Testis (tissue), 3 donors: Measurements from ENCODE around the gene THSD4. TPM values are rescaled to one million over a fixed set of nuclear protein-coding genes. Genes with fewer than 3 reads are reported as not detected.

Experiments
- DNase-seq: peaks from one replicate; pipeline ENCODE4 v3.0.0-alpha.2; 2019
- H3K27ac ChIP-seq, 2 donors: fragments of 200-600 bp; sonication (generic); one replicate each; pipeline ENCODE4 v1.5.1; 2019
- H3K27me3 ChIP-seq: fragments of 200-600 bp; sonication (generic); one replicate; pipeline ENCODE4 v1.5.1; 2019
- H3K36me3 ChIP-seq: fragments of 200-600 bp; sonication (generic); one replicate; pipeline ENCODE4 v1.5.1; 2017; ENCODE audit warnings: low read depth; ENCODE audit errors: missing control alignments
- H3K4me1 ChIP-seq: fragments of 200-600 bp; sonication (generic); one replicate; pipeline ENCODE4 v1.5.1; 2019
- H3K4me3 ChIP-seq, 2 donors: fragments of 200-600 bp; sonication (generic); one replicate each; pipeline ENCODE4 v1.5.1; 2017 to 2019
- H3K9me3 ChIP-seq: fragments of 200-600 bp; sonication (generic); one replicate; pipeline ENCODE4 v1.5.1; 2017
- CTCF ChIP-seq, 3 experiments: fragments of 450-650 bp in 2 of 3; fragments of 200-600 bp in 1 of 3; sonication (generic) in 1 of 3; IDR thresholded peaks; one replicate each; pipeline ENCODE4 v1.5.1; 2016 to 2019; ENCODE audit warnings: antibody characterized with exemption in 3 of 3, mild to moderate bottlenecking in 2 of 3, moderate library complexity in 1 of 3
- POLR2A ChIP-seq: fragments of 450-650 bp; IDR thresholded peaks from one replicate; pipeline ENCODE4 v1.6.1; 2017; ENCODE audit warnings: antibody characterized with exemption, mild to moderate bottlenecking, moderate library complexity
- WGBS, 2 donors: methylation state at CpG; one replicate each; pipeline ENCODE4 v1.1.5; 2018; 5-methylcytosine and 5-hydroxymethylcytosine counted together
- intact Hi-C: fragments of 100-400 bp; cut with DNase I; formaldehyde crosslinking; loops from one replicate; pipeline ENCODE4 v1.15.1; 2023; ENCODE audit warnings: low total_unique reads
- polyA plus RNA-seq: library from polyadenylated mRNA; stranded (reverse); fragments of 350-450 nt; fragmentation: Illumina TruSeq; extraction: RNeasy Lipid Tissue Mini Kit (QIAGEN cat#74804); gene quantifications from one replicate; pipeline ENCODE4 v1.2.3, GENCODE V29; 2014; ENCODE audit warnings: low read depth, low replicate concordance; ENCODE audit not compliant: insufficient read depth
- total RNA-seq, 2 donors: library from RNA; depleted of rRNA; stranded (reverse); fragments of >200 nt; gene quantifications; one replicate each; pipeline ENCODE4 v1.2.3, GENCODE V29; 2016

THSD4 gene
- total and polyA plus RNA-seq, 3 donors from 2014 or later: 14.3 to 21.5 (median 18.2) TPM

- Histone ChIP-seq H3K27ac (no peak overlapping the region), H3K9me3 (no peaks in the 10 kb centered on the region), H3K4me1 (peaks cover 3% of the 10 kb centered on the region), H3K4me3 (no peak overlapping the region), H3K36me3 (no peaks in the 10 kb centered on the region), H3K27me3 (no peaks in the 10 kb centered on the region)
- no peak for DNase-seq
- 83 to 100% methylated on average over 1 of the region's 1 CpG for WGBS, 2 donors
- TF ChIP-seq POLR2A (no peak), CTCF (IDR thresholded peaks at IDR 0.05) (no peak)
- intact Hi-C loops: no loop called here
These were observed 16.4 kb upstream of the THSD4 start for GRCh38 chr15:71098920-71099319.

- WGBS, 2 donors: 81 to 86% methylated on average over 2 of the region's 2 CpGs
- no peak overlapping the region for H3K4me3 ChIP-seq
- no peaks in the 10 kb centered on the region for H3K4me1 ChIP-seq
- no peaks in the 10 kb centered on the region for H3K9me3 ChIP-seq
- no peaks in the 10 kb centered on the region for H3K36me3 ChIP-seq
- DNase-seq: no peak
- no peak overlapping the region for H3K27ac ChIP-seq
- H3K27me3 ChIP-seq: no peaks in the 10 kb centered on the region
- intact Hi-C loops: no loop called here
- TF ChIP-seq CTCF (IDR thresholded peaks at IDR 0.05) (peak in 1 of 3 experiments; percentile 21), POLR2A (no peak)
These were observed 12.1 kb upstream of the THSD4 start for GRCh38 chr15:71103102-71103676.

GRCh38 chr15:71104636-71105035, 10.6 kb upstream of the THSD4 start:
- intact Hi-C loops: no loop called here
- Histone ChIP-seq H3K4me1 (peaks cover 3% of the 10 kb centered on the region), H3K27ac (no peak overlapping the region), H3K9me3 (no peaks in the 10 kb centered on the region), H3K27me3 (no peaks in the 10 kb centered on the region), H3K4me3 (no peak overlapping the region), H3K36me3 (no peaks in the 10 kb centered on the region)
- 88% methylated on average over 7 of the region's 7 CpGs for WGBS, 2 donors
- no peak for DNase-seq
- TF ChIP-seq CTCF (IDR thresholded peaks at IDR 0.05): no peak
- TF ChIP-seq POLR2A: no peak

- TF ChIP-seq POLR2A: no peak
- no peak for TF ChIP-seq CTCF (IDR thresholded peaks at IDR 0.05)
- no peak for DNase-seq
- WGBS, 2 donors: 89 to 92% methylated on average over 2 of the region's 2 CpGs
- intact Hi-C loops: no loop called here
- Histone ChIP-seq H3K4me3 (no peak overlapping the region), H3K36me3 (no peaks in the 10 kb centered on the region), H3K27me3 (no peaks in the 10 kb centered on the region), H3K9me3 (no peaks in the 10 kb centered on the region), H3K4me1 (peaks cover 8% of the 10 kb centered on the region), H3K27ac (no peak overlapping the region)
These were observed 9.8 kb upstream of the THSD4 start for GRCh38 chr15:71105444-71105843.

GRCh38 chr15:71106802-71107500, 8.3 kb upstream of the THSD4 start:
- DNase-seq: no peak
- H3K27ac ChIP-seq: no peak overlapping the region
- H3K27me3 ChIP-seq: no peaks in the 10 kb centered on the region
- TF ChIP-seq POLR2A (no peak), CTCF (IDR thresholded peaks at IDR 0.05) (no peak)
- intact Hi-C loops: no loop called here
- 89 to 92% methylated on average over 4 of the region's 4 CpGs for WGBS, 2 donors
- no peak overlapping the region for H3K4me3 ChIP-seq
- no peaks in the 10 kb centered on the region for H3K9me3 ChIP-seq
- H3K4me1 ChIP-seq: peaks cover 8% of the 10 kb centered on the region
- H3K36me3 ChIP-seq: no peaks in the 10 kb centered on the region
